SK-N-SH treated with all-trans-retinoic acid at 6 μM for 48 hours (cell line): ENCODE results near the gene SLC22A16.

ENCODE experiments used
- ATAC-seq: fragments of 200-7000 bp; cut with Tn5 transposase; 3 replicates; pipeline ENCODE4 v1.9.1; 2020; ENCODE audit warnings: mild to moderate bottlenecking, moderate library complexity
- ARNTL ChIP-seq: fragments of 450-650 bp; formaldehyde crosslinking; IDR thresholded peaks from 2 replicates; pipeline ENCODE4 v1.5.0; 2020; ENCODE audit warnings: low read depth, mild to moderate bottlenecking, moderate library complexity, borderline replicate concordance
- BACH2 ChIP-seq: fragments of 250-450 bp; sonication (Bioruptor Pico); IDR thresholded peaks from 2 replicates; pipeline ENCODE4 v1.9.0; 2021; ENCODE audit warnings: mild to moderate bottlenecking, borderline replicate concordance
- CSDC2 ChIP-seq: fragments of 250-450 bp; sonication (Bioruptor Pico); IDR thresholded peaks from 2 replicates; pipeline ENCODE4 v1.5.0; 2020; ENCODE audit warnings: mild to moderate bottlenecking, moderate library complexity
- GLIS3 ChIP-seq: fragments of 250-450 bp; sonication (Bioruptor Pico); IDR thresholded peaks from 2 replicates; pipeline ENCODE4 v1.5.0; 2020; ENCODE audit warnings: mild to moderate bottlenecking, moderate library complexity
- ISL1 ChIP-seq: fragments of 250-450 bp; sonication (Bioruptor Pico); IDR thresholded peaks from 2 replicates; pipeline ENCODE4 v2.1.2; 2022; ENCODE audit warnings: mild to moderate bottlenecking, moderate library complexity
- OSR1 ChIP-seq: fragments of 250-450 bp; sonication (Bioruptor Pico); IDR thresholded peaks from 2 replicates; pipeline ENCODE4 v1.8.0; 2022; ENCODE audit warnings: moderate library complexity, mild to moderate bottlenecking, inconsistent platforms
- PATZ1 ChIP-seq: fragments of 250-450 bp; sonication (Bioruptor Pico); IDR thresholded peaks from 2 replicates; pipeline ENCODE4 v1.8.0; 2020; ENCODE audit warnings: mild to moderate bottlenecking, moderate library complexity, borderline replicate concordance
- POU6F1 ChIP-seq: fragments of 250-450 bp; sonication (Bioruptor Pico); IDR thresholded peaks from 2 replicates; pipeline ENCODE4 v1.8.0; 2021; ENCODE audit warnings: low read depth, mild to moderate bottlenecking, moderate library complexity, borderline replicate concordance
- PPARA ChIP-seq: fragments of 250-450 bp; sonication (Bioruptor Pico); IDR thresholded peaks from 2 replicates; pipeline ENCODE4 v1.5.0; 2020; ENCODE audit warnings: mild to moderate bottlenecking, borderline replicate concordance
- RARB ChIP-seq: fragments of 250-450 bp; sonication (Bioruptor Pico); IDR thresholded peaks from 2 replicates; pipeline ENCODE4 v1.8.0; 2021; ENCODE audit warnings: mild to moderate bottlenecking, moderate library complexity
- SNAI2 ChIP-seq: fragments of 250-450 bp; sonication (Bioruptor Pico); IDR thresholded peaks from 2 replicates; pipeline ENCODE4 v1.5.0; 2020; ENCODE audit warnings: mild to moderate bottlenecking, moderate library complexity
- TCF4 ChIP-seq: fragments of 250-450 bp; sonication (Bioruptor Pico); IDR thresholded peaks from 2 replicates; pipeline ENCODE4 v1.8.0; 2021; ENCODE audit warnings: mild to moderate bottlenecking, moderate library complexity, borderline replicate concordance
- TOX ChIP-seq: fragments of 250-450 bp; sonication (Bioruptor Pico); IDR thresholded peaks from 2 replicates; pipeline ENCODE4 v1.8.0; 2021; ENCODE audit warnings: mild to moderate bottlenecking, moderate library complexity, borderline replicate concordance
- TSHZ2 ChIP-seq: fragments of 250-450 bp; sonication (Bioruptor Pico); IDR thresholded peaks from 2 replicates; pipeline ENCODE4 v1.5.0; 2020; ENCODE audit warnings: mild to moderate bottlenecking, moderate library complexity
- ZC3H10 ChIP-seq: fragments of 250-450 bp; sonication (Bioruptor Pico); IDR thresholded peaks from 2 replicates; pipeline ENCODE4 v1.5.1; 2021; ENCODE audit warnings: mild to moderate bottlenecking, moderate library complexity
- ZFP3 ChIP-seq: fragments of 250-450 bp; sonication (Bioruptor Pico); IDR thresholded peaks from 2 replicates; pipeline ENCODE4 v1.5.0; 2020; ENCODE audit warnings: mild to moderate bottlenecking, moderate library complexity
- ZFP30 ChIP-seq: fragments of 450-650 bp; formaldehyde crosslinking; IDR thresholded peaks from 2 replicates; pipeline ENCODE4 v1.5.0; 2022; ENCODE audit warnings: mild to moderate bottlenecking, moderate library complexity
- ZNF565 ChIP-seq: fragments of 450-650 bp; formaldehyde crosslinking; conservative IDR thresholded peaks from 2 replicates; pipeline ENCODE4 v1.5.0; 2020; ENCODE audit warnings: low read depth, mild to moderate bottlenecking, moderate library complexity
- ZNF70 ChIP-seq: fragments of 450-650 bp; formaldehyde crosslinking; IDR thresholded peaks from 2 replicates; pipeline ENCODE4 v1.5.0; 2020; ENCODE audit warnings: mild to moderate bottlenecking, moderate library complexity
- ZNF8 ChIP-seq: fragments of 450-650 bp; formaldehyde crosslinking; IDR thresholded peaks from 2 replicates; pipeline ENCODE4 v1.5.0; 2020; ENCODE audit warnings: mild to moderate bottlenecking, moderate library complexity
- TF ChIP-seq, protein P1 (sequence below): fragments of 250-450 bp; sonication (Bioruptor Pico); IDR thresholded peaks from 2 replicates; pipeline ENCODE4 v1.5.1; 2021; ENCODE audit warnings: mild to moderate bottlenecking, moderate library complexity
- TF ChIP-seq, protein P2 (sequence below): fragments of 250-450 bp; sonication (Bioruptor Pico); IDR thresholded peaks from 2 replicates; pipeline ENCODE4 v1.5.1; 2020; ENCODE audit warnings: low read depth, mild to moderate bottlenecking, moderate library complexity

SLC22A16 gene

GRCh38 chr6:110517601-110518281 is 41.3 kb upstream of the SLC22A16 start:
- TF ChIP-seq GLIS3 (CRISPR knock-in tag) (no peak), ZNF70 (CRISPR knock-in tag) (no peak), PATZ1 (CRISPR knock-in tag) (no peak), BACH2 (no peak), ISL1 (CRISPR knock-in tag) (no peak), ZNF565 (no peak)
- TF ChIP-seq, all 23 proteins: peak for 0
- no peak; the same call in 2 of the 3 replicates for ATAC-seq

GRCh38 chr6:110517034-110517433 is 40.6 kb upstream of the SLC22A16 start:
- no peak for ATAC-seq
- TF ChIP-seq PATZ1 (CRISPR knock-in tag) (no peak), PPARA (CRISPR knock-in tag) (no peak), ZFP30 (CRISPR knock-in tag) (no peak), ZFP3 (no peak), TCF4 (no peak), ZNF70 (CRISPR knock-in tag) (no peak), ARNTL (no peak), TSHZ2 (CRISPR knock-in tag) (no peak), TOX (CRISPR knock-in tag) (no peak), SNAI2 (no peak), RARB (CRISPR knock-in tag) (no peak), BACH2 (no peak), CSDC2 (CRISPR knock-in tag) (no peak), ZC3H10 (CRISPR knock-in tag) (no peak), ZNF8 (CRISPR knock-in tag) (no peak), GLIS3 (CRISPR knock-in tag) (no peak), OSR1 (CRISPR knock-in tag) (no peak), ZNF565 (no peak)
- TF ChIP-seq, protein P1, sequence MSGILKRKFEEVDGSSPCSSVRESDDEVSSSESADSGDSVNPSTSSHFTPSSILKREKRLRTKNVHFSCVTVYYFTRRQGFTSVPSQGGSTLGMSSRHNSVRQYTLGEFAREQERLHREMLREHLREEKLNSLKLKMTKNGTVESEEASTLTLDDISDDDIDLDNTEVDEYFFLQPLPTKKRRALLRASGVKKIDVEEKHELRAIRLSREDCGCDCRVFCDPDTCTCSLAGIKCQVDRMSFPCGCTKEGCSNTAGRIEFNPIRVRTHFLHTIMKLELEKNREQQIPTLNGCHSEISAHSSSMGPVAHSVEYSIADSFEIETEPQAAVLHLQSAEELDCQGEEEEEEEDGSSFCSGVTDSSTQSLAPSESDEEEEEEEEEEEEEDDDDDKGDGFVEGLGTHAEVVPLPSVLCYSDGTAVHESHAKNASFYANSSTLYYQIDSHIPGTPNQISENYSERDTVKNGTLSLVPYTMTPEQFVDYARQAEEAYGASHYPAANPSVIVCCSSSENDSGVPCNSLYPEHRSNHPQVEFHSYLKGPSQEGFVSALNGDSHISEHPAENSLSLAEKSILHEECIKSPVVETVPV = no peak
- TF ChIP-seq, protein P2, sequence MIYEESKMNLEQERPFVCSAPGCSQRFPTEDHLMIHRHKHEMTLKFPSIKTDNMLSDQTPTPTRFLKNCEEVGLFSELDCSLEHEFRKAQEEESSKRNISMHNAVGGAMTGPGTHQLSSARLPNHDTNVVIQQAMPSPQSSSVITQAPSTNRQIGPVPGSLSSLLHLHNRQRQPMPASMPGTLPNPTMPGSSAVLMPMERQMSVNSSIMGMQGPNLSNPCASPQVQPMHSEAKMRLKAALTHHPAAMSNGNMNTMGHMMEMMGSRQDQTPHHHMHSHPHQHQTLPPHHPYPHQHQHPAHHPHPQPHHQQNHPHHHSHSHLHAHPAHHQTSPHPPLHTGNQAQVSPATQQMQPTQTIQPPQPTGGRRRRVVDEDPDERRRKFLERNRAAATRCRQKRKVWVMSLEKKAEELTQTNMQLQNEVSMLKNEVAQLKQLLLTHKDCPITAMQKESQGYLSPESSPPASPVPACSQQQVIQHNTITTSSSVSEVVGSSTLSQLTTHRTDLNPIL = no peak

DNA sequence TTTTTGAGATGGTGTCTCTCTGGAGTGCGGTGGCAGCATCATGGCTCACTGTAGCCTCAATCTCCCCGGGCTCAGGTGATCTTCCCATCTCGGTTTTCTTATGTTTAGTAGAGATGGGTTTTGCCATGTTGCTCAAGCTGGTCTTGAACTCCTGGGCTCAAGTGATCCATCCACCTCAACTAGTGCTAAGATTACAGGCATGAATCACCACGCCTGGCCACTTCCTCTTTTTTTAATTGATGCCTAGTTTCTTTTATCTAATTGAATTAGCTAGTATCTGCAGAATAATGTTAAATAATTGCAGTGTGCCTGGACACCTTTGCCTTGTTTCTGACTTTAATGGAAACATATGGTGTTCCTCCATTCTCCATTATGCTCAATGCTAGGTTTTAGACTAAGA is 38.4 kb upstream of the SLC22A16 start:
- TF ChIP-seq ZFP30 (CRISPR knock-in tag) = no peak
- TF ChIP-seq GLIS3 (CRISPR knock-in tag) = no peak
- no peak for TF ChIP-seq POU6F1 (CRISPR knock-in tag)
- TF ChIP-seq ZNF565 = no peak
- TF ChIP-seq, all 23 proteins: peak for 0
- no peak for ATAC-seq
